HG02678 (cell line): ENCODE measurements around the gene CDC73.
"Not testable (repeated sequence)": the region's sequence is repeated elsewhere in the genome, so short reads cannot be mapped to it uniquely, and the experiment has no call there.

ENCODE experiments used
- ATAC-seq: cut with Tn5 transposase; IDR thresholded peaks from one replicate; pipeline ENCODE4 v1.9.1; 2021; ENCODE audit warnings: mild to moderate bottlenecking, moderate library complexity; ENCODE audit not compliant: unreplicated experiment

CDC73 gene

DNA sequence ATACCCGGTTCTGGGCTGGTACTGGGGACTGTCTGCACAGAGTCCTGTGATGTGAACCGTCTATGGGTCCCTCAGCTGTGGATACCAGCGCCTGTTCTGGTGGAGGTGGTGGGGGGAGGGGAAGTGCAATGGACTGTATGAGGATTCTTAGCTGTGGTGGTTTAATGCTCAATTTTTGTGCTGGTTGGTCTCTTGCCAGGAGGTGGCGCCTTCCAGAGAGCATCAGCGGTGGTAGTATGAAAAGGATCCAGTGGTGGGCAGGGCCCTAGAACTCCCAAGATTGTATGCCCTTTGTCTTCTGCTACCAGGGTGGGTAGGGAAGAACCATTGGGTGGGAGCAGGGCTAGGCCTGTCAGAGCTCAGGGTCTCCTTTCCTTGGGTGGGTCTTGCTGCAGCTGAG lies 153.9 kb downstream of the CDC73 start:
- ATAC-seq = no peak

DNA sequence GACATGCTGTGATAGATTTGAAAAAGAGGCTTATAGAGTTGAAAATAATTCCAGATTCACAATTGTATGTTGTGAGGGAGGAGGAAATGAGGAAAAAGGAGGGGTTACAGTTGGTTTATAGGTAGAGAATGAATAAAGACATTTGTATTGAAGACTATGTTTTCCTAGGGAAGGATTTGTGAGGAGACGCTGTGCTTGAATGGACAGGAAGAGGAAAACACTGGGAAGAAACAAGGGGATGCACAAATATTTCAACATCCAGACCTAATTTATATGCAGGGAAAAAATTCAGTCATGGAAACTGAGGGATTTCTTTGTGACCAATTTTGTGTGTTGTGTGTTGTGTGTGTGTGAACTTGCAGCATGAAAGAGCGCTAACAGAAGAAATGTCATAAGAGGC lies 157.1 kb downstream of the CDC73 start:
- ATAC-seq = no peak

DNA sequence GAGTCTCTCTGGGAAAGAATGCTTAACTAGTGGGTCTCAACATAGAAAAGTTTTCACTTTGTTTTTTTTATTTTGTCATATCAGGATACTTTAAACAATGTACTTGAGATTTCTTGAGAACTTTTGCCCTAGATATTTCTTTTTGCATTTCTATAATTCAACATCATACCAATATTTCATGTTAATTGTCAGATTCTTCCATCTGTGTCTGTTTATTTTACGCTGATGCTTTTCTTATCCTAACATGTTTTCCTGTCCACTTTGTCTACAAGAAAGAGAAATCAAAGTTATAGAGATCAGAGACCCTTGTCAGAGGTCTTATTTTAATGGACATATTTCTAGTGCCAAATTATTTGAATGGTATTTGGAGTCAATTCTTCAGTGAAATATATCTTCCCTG lies 160.1 kb downstream of the CDC73 start:
- no peak for ATAC-seq

DNA sequence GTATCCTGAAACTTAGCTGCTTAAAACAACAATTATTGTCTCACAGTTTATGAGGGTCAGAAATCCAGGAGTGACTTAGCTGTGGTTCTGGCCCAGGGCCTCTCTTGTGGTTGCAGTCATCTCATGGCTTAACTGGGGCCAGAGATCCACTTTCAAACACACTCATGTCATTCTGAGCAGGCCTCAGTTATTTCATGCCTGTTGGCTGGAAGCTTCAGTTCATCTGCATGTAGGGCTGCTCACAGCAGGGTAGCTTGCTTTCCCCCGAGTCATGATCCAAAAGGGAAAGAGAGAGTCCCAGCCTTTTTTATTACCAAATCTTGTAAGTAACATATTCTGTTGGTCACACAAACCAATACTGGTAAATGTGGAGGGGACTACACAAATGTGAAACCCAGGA lies 161.2 kb downstream of the CDC73 start:
- ATAC-seq = no peak

DNA sequence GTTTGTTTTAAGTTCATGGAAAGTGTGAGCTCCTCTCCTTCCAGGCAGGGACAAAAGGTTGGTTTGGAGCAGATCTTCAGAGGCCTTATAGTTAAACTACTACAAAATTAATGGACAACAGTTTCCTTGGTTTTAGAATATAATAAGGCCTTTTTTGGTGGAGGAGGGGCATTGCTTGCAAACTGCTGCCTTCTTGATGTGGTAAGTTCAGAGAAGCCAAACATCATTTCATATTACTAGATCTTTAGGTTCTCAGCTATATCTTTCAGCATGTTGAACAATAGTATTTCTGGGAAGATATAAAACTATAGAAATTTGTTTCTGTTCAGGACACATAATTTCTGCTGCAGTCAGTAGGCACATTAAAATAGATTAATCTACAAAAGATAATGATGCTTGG lies 162.4 kb downstream of the CDC73 start:
- no peak for ATAC-seq

DNA sequence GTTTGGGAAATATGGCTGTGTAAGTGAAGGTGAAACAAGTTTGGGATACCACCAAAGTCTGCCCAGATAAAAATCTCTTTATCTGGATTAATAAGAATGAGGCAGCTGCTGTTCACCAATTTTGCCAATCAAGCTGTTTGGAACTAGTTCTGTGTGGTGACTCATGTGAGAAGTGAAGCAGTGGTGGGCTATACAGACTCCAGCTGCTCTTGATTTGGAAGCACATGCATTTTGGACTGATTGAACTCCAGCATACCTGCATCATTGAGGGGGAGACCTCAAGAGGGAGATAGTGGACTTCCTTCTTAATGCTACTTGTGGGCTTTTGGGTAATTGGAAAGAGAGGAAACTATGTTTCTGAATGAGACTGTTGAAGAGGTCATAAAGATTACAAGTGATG lies 163.8 kb downstream of the CDC73 start:
- no peak for ATAC-seq

DNA sequence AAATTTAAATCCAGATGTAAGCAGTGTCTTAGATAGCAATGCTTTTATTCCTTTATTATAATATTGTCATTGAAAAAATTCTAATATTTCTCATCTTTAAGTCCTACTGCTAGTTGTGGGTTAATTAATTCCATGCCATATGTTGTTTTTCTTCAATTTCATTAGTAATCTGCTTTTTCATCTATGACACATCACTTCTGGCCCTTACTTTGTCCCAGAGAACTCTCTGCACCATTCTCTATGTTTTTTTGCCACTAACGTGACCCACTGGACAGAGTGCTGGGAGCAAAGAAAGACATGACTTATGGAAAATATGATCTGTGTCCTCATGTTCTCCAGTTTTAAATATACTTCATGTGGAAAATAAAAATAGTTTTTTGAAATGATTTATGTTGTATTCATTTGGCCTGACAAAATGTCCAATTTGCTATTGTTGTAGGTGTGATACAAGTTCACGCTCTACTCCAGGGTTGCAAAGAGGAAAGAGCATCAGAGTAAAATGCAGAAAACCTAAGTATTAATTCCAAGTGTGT lies 166.8 kb downstream of the CDC73 start:
- not testable (repeated sequence) for ATAC-seq

DNA sequence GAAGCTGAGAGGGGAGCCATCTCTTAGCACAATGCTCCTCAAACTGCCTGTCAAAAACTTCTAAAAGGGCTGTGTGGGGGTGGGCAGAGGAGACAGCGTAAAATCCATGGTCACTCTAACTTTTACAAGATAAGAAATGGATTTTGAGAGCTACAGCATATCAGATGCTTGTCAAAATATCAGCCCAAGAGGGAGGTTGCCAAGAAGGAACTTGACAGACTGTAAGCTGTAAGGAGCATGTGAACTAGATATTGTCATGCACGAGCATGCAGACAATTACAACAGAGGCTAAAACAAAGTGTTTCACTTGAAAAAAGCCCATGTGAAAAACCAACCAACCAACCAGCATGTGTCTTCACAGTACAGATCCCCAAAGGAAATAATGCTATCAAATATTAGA lies 171.9 kb downstream of the CDC73 start:
- no peak for ATAC-seq

DNA sequence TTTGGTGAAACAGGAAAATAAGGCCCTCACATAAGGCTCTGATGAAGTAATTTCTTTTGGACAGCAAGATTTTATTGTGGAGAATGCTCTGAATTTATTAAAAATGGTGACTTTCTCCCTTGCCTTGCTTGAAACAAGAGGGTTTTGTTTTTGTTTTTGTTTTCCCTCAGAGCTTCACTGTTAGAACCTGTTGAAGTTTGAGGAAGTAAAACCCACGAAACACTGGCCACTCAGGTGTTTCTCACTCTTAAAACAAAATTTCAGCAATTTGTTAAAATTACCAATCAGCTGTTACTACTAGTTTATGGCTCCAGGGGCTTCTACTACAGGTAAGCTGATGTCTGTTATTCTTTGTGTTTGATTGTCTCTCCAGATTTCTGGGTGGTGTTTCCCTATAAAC lies 177.2 kb downstream of the CDC73 start:
- peak; percentile 63 for ATAC-seq

DNA sequence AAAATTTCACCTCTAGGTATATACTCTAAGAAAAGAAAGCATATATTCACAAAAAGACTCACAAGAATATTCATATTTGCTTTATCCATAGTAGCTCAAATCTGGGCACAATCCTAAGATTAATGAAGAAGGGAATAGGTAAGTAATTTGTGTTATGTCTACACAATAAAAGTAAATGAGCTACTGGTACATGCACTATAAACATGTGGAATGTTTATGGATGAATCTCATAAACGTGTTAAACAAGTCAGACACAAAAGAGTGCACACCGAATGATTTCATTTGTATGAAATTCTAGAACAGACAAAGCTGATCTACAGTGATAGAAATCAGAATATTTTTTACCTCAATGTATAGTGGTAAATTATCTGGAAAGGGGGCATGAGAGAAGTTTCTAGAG lies 179.9 kb downstream of the CDC73 start:
- ATAC-seq = no peak

DNA sequence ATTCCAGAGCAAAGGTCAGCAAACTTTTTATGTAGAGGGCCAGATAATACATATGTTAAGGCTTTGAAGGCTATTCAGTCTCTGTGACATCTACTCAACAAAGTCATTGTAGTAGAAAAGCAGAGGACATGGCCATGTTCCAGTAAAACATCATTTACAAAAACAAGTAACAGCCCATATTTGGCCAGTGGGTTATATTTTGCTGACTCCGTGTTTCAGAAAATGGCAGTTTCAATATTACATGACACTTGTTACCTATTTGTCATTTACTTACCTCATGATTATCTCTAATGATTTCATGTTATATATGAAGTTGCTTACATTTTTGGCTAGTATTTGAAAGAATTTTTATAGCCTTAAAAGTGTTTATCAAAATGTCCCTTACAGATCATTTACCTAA lies 182.0 kb downstream of the CDC73 start:
- no peak for ATAC-seq
